ENCODE results near the gene TRDN.

The TRDN gene

DNA sequence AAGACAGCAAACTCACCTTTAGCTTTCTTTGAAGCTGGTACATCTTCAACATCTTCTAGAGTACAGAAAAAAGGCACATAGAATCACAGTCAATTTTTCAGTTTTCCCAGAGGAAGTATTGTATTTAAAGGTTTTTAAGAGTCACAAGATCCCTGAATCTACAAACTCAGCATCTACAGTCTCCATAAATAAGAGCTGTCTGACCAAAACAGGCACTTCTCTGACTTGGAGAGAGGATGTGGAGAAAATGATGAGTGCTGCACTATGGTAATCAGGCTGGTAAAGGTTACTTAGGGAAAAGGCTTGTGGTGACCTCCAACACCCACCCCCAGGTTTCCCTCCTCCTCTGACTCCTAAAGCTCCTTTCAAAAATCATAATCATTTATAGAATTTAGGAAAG is 412.7 kb downstream of the TRDN start:
- no peak for DNase-seq (ENCODE audit: low read depth)
- TF ChIP-seq CTCF (conservative IDR thresholded peaks at IDR 0.05; ENCODE audit: low read length): no peak
- no peak overlapping the region for H3K4me3 ChIP-seq (ENCODE audit: low read length)

GRCh38 chr6:123223461-123223860 is 413.3 kb downstream of the TRDN start:
- TF ChIP-seq CTCF (conservative IDR thresholded peaks at IDR 0.05; ENCODE audit: low read length): no peak

DNA sequence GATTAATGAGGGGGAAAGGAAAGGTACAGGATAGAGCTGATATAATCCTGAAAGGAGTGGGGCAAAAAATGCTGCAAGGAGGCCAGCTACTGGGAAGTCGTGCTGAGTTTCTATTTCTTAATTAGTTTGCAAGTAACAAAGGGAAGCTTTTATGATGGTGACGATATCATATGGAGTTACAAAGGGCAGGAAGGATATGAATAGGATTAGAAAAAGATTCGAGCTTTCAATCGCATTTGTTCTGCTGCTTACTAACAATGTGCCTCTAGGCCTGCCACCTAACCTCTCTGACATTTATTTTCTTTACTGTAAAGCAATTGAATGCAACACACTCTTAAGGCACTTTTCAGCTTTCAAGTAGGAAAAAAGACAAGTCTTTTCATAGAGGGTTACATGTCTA is 421.5 kb downstream of the TRDN start:
- DNase-seq (ENCODE audit: low read depth): no peak
- no peak for TF ChIP-seq CTCF (conservative IDR thresholded peaks at IDR 0.05; ENCODE audit: low read length)
- H3K4me3 ChIP-seq (ENCODE audit: low read length): no peak overlapping the region

More at GRCh38 chr6:123223461-123223860, 413.3 kb downstream of the TRDN start:
- no peak overlapping the region for H3K4me3 ChIP-seq (ENCODE audit: low read length)
- no peak for DNase-seq (ENCODE audit: low read depth)

DNA sequence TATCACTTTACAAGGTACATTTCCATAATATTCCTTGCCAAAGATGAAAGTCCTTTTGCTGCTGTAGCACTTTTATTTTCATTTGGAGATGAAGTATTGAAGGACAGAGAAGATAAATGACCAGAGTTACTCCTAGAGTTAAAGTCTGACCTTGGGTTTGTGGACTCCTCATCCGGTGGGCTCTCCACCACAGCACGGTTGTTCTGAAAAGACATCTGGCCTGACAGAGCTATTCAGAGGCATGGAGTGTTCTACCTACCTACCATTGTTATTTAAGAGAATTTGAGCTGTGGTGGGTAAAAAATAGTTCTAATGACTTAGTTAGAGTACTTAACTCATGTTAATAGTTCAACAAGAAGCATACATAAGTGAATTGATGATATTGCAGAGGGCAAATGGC is 422.3 kb downstream of the TRDN start:
- no peak overlapping the region for H3K4me3 ChIP-seq (ENCODE audit: low read length)
- no peak for DNase-seq (ENCODE audit: low read depth)
- no peak for TF ChIP-seq CTCF (conservative IDR thresholded peaks at IDR 0.05; ENCODE audit: low read length)

DNA sequence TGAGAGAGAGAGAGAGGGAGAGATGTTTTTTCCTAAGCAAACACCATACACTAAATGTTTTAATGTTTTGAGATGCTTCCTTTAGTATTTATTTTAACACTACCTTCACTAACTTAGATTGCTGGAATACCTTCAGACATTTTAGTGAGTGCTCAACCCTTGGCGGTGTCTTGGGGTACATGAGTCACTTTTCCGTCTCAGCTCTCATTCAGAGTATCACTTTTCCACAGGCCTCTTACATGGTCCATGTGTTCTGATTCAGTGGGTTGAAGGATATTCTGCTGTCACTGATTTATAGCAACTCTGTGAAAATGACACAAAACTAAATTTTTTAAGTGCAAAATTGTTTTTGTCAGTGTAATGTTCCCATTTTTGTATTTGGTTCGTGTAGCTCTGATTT is 422.8 kb downstream of the TRDN start:
- H3K4me3 ChIP-seq (ENCODE audit: low read length): no peak overlapping the region
- no peak for TF ChIP-seq CTCF (conservative IDR thresholded peaks at IDR 0.05; ENCODE audit: low read length)

GRCh38 chr6:123211777-123212545 is 424.8 kb downstream of the TRDN start:
- TF ChIP-seq CTCF (conservative IDR thresholded peaks at IDR 0.05; ENCODE audit: low read length): no peak
- no peak for DNase-seq (ENCODE audit: low read depth)
- no peak overlapping the region for H3K4me3 ChIP-seq (ENCODE audit: low read length)

More for the DNA sequence above, 422.8 kb downstream of the TRDN start:
- DNase-seq (ENCODE audit: low read depth): no peak

DNA sequence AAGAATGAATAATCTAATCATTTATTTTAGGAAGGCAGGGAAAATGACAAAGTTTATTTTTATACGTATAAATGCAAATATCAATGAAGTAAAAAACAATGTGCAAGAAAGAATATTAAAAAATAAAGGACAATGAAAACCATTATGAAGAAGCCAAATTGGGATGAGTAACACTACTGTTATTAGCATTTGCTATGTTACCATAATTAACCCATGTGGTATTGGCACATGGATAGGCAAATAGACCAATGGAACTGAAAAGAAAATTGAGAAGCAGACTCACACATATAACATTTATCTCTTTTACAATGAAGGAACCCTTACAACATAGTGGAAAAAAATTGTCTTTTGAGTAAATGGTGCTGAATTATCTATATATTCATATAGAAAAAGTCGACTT is 426.1 kb downstream of the TRDN start:
- no peak for DNase-seq (ENCODE audit: low read depth)
- no peak for TF ChIP-seq CTCF (conservative IDR thresholded peaks at IDR 0.05; ENCODE audit: low read length)
- no peak overlapping the region for H3K4me3 ChIP-seq (ENCODE audit: low read length)

Data from AG10803 (cell line).